Smooth muscle cell (in vitro differentiated cells): ENCODE measurements around the gene SPECC1L. TPM values are rescaled to one million over a fixed set of nuclear protein-coding genes. Genes with fewer than 3 reads are reported as not detected.

Experiments used
- DNase-seq: peaks from one replicate; lab custom pipeline; 2025; ENCODE audit not compliant: unreplicated experiment; lab: John Stamatoyannopoulos, UW
- H2AFZ ChIP-seq: fragments of 200-600 bp; sonication (generic); 2 replicates; pipeline ENCODE4 v1.6.0; 2016; ENCODE audit warnings: antibody characterized with exemption, low read depth, mild to moderate bottlenecking
- H3F3A ChIP-seq: fragments of 200-600 bp; sonication (generic); 2 replicates; pipeline ENCODE4 v1.6.0; 2017; ENCODE audit warnings: antibody characterized with exemption, low read depth
- H3K27ac ChIP-seq: fragments of 200-600 bp; sonication (generic); 2 replicates; pipeline ENCODE4 v1.5.1; 2016; ENCODE audit warnings: low read depth, mild to moderate bottlenecking
- H3K27me3 ChIP-seq: fragments of 200-600 bp; sonication (generic); 2 replicates; pipeline ENCODE4 v1.6.1; 2016; ENCODE audit warnings: low read depth, mild to moderate bottlenecking
- H3K36me3 ChIP-seq: fragments of 200-600 bp; sonication (generic); 2 replicates; pipeline ENCODE4 v1.5.1; 2016; ENCODE audit warnings: low read depth
- H3K4me1 ChIP-seq: fragments of 200-600 bp; sonication (generic); 2 replicates; pipeline ENCODE4 v1.5.1; 2016; ENCODE audit warnings: low read depth
- H3K4me2 ChIP-seq: fragments of 200-600 bp; sonication (generic); 2 replicates; pipeline ENCODE4 v1.6.0; 2016; ENCODE audit warnings: mild to moderate bottlenecking
- H3K4me3 ChIP-seq: fragments of 200-600 bp; sonication (generic); 2 replicates; pipeline ENCODE4 v1.5.1; 2016; ENCODE audit warnings: mild to moderate bottlenecking
- H3K79me2 ChIP-seq: fragments of 200-600 bp; sonication (generic); 2 replicates; pipeline ENCODE4 v1.6.0; 2016; ENCODE audit warnings: low read depth, mild to moderate bottlenecking
- H3K9ac ChIP-seq: fragments of 200-600 bp; sonication (generic); 2 replicates; pipeline ENCODE4 v1.6.0; 2016; ENCODE audit warnings: low read depth
- H3K9me3 ChIP-seq: fragments of 200-600 bp; sonication (generic); replicated peaks from 2 replicates; pipeline ENCODE4 v1.5.1; 2016; ENCODE audit warnings: low read depth
- H4K20me1 ChIP-seq: fragments of 200-600 bp; sonication (generic); 2 replicates; pipeline ENCODE4 v1.6.0; 2016; ENCODE audit warnings: low read depth
- WGBS: methylation state at CpG from one replicate; pipeline ENCODE4 v1.1.7; 2016; ENCODE audit warnings: low lambda C conversion rate; 5-methylcytosine and 5-hydroxymethylcytosine counted together
- polyA plus RNA-seq: library from polyadenylated mRNA; unstranded; fragments of >200 nt; fragmentation: Nextera tagmentation; extraction: Ambion mirVana; gene quantifications from 2 replicates; pipeline ENCODE4 v1.2.1, GENCODE V29; 2016
- total RNA-seq: library from RNA; depleted of rRNA; stranded (reverse); fragments of >200 nt; gene quantifications from 2 replicates; pipeline ENCODE4 v1.2.3, GENCODE V29; 2014
- TF ChIP-seq, protein P1 (sequence below): fragments of 200-600 bp; sonication (generic); IDR thresholded peaks from 2 replicates; pipeline ENCODE4 v1.5.1; 2017; ENCODE audit warnings: borderline replicate concordance, mild to moderate bottlenecking, antibody characterized with exemption; ENCODE audit not compliant: insufficient read depth, poor library complexity, severe bottlenecking

SPECC1L gene
- total and polyA plus RNA-seq, 2 experiments from 2014 or later, result 10.0 to 19.1 TPM

DNA sequence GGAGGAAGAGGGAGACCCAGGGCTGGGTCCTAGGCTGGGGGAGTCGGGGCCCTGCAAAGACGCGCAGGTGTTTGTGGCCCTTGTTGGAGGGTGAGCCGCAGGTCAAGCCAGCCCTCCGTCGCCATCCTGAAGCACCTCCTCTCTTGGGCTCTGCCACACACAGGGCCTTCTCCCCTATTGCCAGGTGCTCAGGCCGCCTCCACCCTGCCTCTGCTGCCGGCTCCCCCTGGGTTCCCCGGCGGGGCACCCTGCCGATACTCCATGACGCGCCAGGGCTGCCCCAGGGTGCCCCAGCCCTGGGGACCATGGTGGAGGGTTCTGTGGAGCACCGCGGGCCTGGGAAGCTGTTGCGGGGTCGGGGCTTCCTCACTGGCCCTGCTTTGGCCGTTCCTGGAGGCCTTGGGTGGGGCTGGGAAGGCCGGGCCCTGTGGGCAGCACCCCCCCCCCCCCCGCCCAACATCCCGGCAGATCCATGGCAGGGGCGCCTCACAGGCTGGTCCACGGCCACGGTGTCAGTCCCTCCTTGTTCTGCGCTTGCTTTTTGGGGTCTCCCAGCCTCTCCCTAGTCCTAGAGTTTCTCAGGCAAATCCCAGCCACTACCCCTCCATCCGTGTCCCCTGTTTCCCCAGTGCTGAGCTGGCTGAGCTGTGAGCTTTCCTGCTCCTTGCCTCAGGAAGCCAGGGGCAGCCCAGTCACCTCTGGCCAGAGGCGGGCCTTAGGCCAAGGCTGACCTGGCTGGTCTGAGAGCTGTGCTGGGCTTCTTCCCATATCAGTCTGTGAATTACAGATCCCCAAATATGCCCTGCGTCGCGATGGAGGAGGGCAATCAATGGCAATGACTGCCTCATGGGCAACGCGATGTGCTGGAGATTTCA, 154.5 kb downstream of the SPECC1L start:
- WGBS, result 85% methylated on average over 24 of the region's 32 CpGs
- peaks cover 6% of the 10 kb centered on the region for H4K20me1 ChIP-seq

DNA sequence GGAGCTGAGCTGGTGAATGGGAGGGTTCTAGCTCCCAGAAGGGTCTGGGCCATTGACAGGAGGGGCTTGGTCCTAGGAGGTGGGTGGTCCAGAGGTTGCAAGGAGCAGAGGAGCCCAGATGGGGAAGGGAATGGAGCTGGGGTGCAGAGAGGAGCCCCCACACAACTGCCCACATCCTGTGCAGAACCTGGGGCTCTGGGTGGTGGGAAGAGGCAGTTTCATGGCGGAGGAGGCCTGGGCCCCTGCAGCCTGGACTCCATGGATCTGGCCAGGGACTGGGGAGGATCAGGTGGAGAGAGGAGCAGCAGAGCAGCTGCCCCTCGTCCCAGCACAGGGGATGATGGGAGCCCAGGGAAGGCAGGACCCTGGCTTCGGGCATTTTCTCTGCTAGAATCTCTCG, 155.8 kb downstream of the SPECC1L start:
- no peaks in the 10 kb centered on the region for H3K36me3 ChIP-seq
- H3K4me2 ChIP-seq, result no peak overlapping the region
- H3K9ac ChIP-seq, result no peak overlapping the region
- no peaks in the 10 kb centered on the region for H3K79me2 ChIP-seq
- WGBS, result 98% methylated on average over 4 of the region's 4 CpGs
- no peak overlapping the region for H2AFZ ChIP-seq
- no peaks in the 10 kb centered on the region for H3K4me1 ChIP-seq
- peaks cover 6% of the 10 kb centered on the region for H4K20me1 ChIP-seq
- H3F3A ChIP-seq, result no peaks in the 10 kb centered on the region
- DNase-seq, result no peak
- peaks cover 32% of the 10 kb centered on the region for H3K27me3 ChIP-seq
- no peaks in the 10 kb centered on the region for H3K9me3 ChIP-seq
- H3K4me3 ChIP-seq, result no peak overlapping the region
- no peak overlapping the region for H3K27ac ChIP-seq
- TF ChIP-seq, protein P1, sequence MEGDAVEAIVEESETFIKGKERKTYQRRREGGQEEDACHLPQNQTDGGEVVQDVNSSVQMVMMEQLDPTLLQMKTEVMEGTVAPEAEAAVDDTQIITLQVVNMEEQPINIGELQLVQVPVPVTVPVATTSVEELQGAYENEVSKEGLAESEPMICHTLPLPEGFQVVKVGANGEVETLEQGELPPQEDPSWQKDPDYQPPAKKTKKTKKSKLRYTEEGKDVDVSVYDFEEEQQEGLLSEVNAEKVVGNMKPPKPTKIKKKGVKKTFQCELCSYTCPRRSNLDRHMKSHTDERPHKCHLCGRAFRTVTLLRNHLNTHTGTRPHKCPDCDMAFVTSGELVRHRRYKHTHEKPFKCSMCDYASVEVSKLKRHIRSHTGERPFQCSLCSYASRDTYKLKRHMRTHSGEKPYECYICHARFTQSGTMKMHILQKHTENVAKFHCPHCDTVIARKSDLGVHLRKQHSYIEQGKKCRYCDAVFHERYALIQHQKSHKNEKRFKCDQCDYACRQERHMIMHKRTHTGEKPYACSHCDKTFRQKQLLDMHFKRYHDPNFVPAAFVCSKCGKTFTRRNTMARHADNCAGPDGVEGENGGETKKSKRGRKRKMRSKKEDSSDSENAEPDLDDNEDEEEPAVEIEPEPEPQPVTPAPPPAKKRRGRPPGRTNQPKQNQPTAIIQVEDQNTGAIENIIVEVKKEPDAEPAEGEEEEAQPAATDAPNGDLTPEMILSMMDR, result no peak

More for the DNA sequence above, 154.5 kb downstream of the SPECC1L start:
- Histone ChIP-seq H3K4me3 (no peak overlapping the region), H3K36me3 (no peaks in the 10 kb centered on the region), H3K9ac (no peak overlapping the region), H3K4me2 (no peak overlapping the region), H3K27me3 (peaks cover 32% of the 10 kb centered on the region), H3K9me3 (no peaks in the 10 kb centered on the region), H3K79me2 (no peaks in the 10 kb centered on the region), H2AFZ (no peak overlapping the region), H3K27ac (no peak overlapping the region), H3F3A (no peaks in the 10 kb centered on the region), H3K4me1 (peaks cover 4% of the 10 kb centered on the region)
- TF ChIP-seq, protein P1, result no peak
- DNase-seq, result no peak

DNA sequence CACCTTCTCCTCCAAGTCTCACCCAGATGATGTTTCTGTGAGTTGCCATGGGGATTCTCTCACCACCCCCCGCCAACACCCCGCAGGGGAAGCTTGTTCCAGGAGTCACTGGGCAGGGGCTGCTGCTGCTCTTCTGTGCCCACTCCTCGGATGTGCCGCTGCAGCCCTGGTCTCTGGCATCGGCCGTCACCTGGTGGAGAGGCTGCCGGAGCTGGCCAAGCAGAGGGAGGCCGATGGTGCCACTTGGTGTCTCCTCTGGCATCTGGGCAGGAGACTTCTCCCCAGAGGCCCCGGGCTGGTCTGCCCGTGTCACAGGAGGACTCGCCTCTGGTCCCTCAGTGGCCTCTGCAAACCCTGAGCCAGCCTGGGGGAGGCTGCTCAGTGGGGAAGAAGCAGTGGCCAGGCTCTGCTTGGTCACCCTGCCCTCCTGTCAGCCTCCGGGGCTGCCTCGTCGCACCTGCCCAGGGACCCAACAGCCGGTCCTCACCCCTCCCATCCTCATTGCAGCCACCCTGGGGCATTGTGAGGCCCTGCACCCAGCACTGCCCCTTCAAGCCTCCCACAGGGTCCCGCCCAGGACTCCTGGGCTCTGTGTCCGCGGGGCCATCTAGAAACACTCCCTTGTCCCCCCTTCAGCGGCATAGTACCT, 156.3 kb downstream of the SPECC1L start:
- no peaks in the 10 kb centered on the region for H3K4me1 ChIP-seq
- no peak overlapping the region for H3K4me3 ChIP-seq
- H3K4me2 ChIP-seq, result no peak overlapping the region
- H3K79me2 ChIP-seq, result no peaks in the 10 kb centered on the region
- TF ChIP-seq, protein P1, result no peak
- WGBS, result 97% methylated on average over 19 of the region's 19 CpGs
- peaks cover 6% of the 10 kb centered on the region for H4K20me1 ChIP-seq
- no peak overlapping the region for H2AFZ ChIP-seq
- no peaks in the 10 kb centered on the region for H3K9me3 ChIP-seq
- H3K27ac ChIP-seq, result no peak overlapping the region
- no peak overlapping the region for H3K9ac ChIP-seq
- no peaks in the 10 kb centered on the region for H3K36me3 ChIP-seq
- peaks cover 32% of the 10 kb centered on the region for H3K27me3 ChIP-seq
- H3F3A ChIP-seq, result no peaks in the 10 kb centered on the region
- no peak for DNase-seq
